NCI-H146 treated with DMSO at 0.1 percent for 48 hours (cell line): ENCODE measurements around the gene DEFB126.
"Not testable (repeated sequence)": the region's sequence is repeated elsewhere in the genome, so short reads cannot be mapped to it uniquely, and the experiment has no call there.

Experiments
- DNase-seq: peaks from one replicate; lab custom pipeline; 2025; ENCODE audit not compliant: unreplicated experiment; lab: John Stamatoyannopoulos, UW

Gene DEFB126

GRCh38 chr20:142290-142689 is at the start of gene DEFB126:
Gene DEFB126, plus strand, starts transcription at chr20:142590. Its CDS starts 39 bp downstream, at chr20:142629.
- DNase-seq = no peak

GRCh38 chr20:93641-94040 is 48.7 kb upstream of the DEFB126 start:
- DNase-seq = no peak

DNA sequence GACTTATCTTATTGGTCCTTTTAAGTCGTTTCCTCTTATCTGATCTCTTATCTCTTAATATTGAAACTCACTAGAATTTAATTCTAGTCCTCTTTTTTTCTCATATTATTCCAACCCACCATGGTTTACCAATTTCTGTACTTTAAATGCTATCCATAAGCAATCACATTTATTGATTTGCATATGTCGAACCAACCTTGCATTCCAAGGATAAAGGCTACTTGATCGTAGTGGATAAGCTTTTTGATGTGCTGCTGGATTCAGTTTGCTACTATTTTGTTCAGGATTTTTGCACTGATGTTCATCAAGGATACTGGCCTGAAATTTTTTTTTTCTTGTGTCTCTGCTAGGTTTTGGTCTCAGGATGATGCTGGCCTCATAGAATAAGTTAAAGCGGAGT is 47.2 kb upstream of the DEFB126 start:
- no peak for DNase-seq

- not testable (repeated sequence) for DNase-seq
Measured at GRCh38 chr20:97691-98090, 44.7 kb upstream of the DEFB126 start.

GRCh38 chr20:101975-102374 is 40.4 kb upstream of the DEFB126 start:
- no peak for DNase-seq

- no peak for DNase-seq
Measured at GRCh38 chr20:103456-103855, 38.9 kb upstream of the DEFB126 start.

DNA sequence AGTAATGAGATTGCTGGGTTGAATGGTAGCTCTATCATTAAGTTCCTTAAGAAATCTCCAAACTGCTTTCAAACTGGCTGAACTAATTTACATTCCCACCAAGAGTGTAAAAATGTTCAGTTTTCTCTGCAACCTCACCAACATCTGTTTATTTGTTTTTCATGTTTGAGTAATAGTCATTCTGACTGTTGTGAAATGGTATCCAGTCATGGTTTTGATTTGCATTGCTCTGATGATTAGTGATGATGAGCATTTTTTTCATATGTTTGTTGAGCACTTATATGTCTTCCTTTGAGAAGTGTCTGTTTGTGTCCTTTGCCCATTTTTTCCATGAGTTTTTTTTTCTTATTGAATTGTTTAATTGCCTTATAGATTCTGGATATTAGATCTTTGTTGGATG is 30.0 kb upstream of the DEFB126 start:
- DNase-seq = no peak

GRCh38 chr20:117518-117917 is 24.9 kb upstream of the DEFB126 start:
- DNase-seq = no peak

DNA sequence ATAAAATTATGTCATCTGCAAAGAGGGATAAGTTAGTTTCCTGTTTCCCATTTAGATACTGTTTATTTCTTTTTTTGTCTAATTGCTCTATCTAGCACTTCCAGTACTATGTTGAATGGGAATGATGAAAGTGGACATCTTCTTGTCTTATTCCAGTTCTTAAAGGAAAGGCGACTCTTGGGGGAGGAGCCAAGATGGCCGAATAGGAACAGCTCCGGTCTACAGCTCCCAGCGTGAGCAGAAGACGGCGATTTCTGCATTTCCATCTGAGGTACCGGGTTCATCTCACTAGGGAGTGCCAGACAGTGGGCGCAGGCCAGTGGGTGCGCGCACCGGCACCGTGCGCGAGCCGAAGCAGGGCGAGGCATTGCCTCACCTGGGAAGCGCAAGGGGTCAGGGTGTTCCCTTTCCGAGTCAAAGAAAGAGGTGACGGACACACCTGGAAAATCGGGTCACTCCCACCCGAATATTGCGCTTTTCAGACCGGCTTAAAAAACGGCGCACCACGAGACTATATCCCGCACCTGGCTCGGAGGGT is 12.5 kb upstream of the DEFB126 start:
- not testable (repeated sequence) for DNase-seq

DNA sequence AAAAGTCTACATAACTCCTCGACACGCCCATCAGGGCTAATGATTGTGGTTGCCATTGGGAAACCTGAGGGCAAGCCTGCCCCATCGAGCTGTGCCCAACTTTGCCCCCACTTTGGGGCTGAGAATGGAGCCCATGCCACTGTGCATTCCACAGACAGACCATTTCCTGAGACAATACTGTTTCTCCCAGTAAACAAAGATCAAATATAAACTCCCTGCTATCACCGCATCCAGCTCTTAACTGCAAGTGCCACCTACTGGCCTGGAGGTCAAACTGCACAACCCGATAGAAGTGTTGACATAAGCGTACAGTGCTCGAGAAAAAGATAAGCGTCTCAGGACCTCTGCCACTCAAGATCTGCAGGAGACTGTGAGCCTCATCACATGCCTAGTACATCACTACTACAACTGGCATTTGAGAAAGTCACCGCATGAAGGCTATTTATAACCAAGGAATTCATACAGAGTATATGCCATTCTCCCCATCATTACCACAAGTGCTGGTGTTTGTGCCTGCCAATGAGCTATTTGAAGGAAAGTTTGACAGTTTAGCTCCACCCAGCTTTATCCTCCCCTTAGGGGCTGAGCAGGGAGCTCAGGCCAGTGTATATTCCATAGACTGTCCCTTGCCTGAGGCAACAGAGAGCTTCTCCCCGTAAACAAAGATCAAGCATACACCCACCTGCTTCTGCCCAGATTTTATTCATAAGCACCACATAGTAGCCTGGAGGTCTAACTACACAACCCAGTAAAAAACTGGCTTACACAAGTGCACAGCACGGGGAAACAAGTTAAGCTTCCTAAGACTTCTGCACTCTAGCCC is 4.5 kb upstream of the DEFB126 start:
- no peak for DNase-seq

- DNase-seq = no peak
Measured at GRCh38 chr20:145877-146276, 3.5 kb downstream of the DEFB126 start.

GRCh38 chr20:152131-152530 is 9.7 kb downstream of the DEFB126 start:
- DNase-seq = no peak

DNA sequence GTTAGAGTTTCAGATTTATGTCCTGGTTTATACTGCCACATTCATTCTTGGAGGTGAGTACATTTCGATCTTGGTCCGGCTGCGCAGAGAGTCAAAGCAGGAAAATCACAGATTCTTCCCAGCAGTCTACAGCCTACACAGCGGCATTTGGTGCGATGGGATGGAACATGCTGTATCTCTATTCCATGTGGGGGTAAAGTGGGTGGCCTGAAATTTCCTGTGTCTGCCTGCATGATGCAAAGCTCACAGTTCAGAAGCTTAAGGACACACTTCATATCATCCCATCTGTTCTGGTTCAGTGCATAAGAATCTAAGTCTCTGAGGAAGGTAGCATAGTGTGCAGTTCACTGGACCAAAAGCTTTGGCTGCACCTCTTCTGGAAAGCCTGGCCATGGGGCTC is 14.8 kb downstream of the DEFB126 start, which contains the start of gene DEFB127:
Gene DEFB127 (plus strand): TSS at position 301 of the 400 bp plus-strand sequence. CDS start 91 bp downstream, at position 392.
- no peak for DNase-seq

DNA sequence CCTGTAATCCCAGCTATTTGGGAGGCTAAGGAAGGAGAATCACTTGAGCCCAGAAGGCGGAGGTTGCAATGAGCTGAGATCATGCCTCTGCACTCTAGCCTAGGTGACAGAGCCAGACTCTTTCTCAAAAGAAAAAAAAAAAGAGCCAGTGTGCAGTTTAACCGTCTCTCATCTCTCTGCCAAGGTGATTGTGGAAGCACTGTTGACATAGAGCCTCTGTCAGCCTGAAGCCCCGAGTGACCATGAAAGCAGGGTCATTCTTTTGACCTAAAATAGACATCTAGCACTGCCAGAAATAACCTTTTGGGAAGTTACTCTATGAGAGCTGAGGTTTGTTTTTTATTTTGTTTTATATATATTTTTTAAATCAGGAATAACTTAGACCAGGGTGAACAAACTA is 22.2 kb downstream of the DEFB126 start:
- no peak for DNase-seq

DNA sequence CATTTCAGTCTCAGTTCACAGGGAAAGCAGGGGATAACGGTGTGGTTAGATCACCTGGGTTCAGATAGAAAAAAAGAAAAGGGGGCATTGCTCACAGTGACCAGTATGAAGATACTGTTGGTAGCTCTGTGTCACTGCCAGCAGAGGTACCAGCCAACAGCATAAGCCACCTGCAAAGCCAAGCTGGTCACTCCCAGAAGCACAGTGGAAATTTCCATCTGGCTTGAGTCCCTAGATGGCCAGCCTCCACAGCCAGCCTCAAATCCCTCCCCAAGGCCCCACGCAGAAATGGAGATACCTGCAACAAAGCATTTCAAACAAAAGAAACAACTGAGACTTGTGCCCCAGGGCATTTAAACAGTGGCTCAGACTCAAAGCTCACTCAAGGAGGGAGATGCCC is 26.5 kb downstream of the DEFB126 start:
- no peak for DNase-seq

GRCh38 chr20:184288-184687 is 41.9 kb downstream of the DEFB126 start:
- no peak for DNase-seq

GRCh38 chr20:187733-188132 is 45.3 kb downstream of the DEFB126 start:
- DNase-seq = no peak

DNA sequence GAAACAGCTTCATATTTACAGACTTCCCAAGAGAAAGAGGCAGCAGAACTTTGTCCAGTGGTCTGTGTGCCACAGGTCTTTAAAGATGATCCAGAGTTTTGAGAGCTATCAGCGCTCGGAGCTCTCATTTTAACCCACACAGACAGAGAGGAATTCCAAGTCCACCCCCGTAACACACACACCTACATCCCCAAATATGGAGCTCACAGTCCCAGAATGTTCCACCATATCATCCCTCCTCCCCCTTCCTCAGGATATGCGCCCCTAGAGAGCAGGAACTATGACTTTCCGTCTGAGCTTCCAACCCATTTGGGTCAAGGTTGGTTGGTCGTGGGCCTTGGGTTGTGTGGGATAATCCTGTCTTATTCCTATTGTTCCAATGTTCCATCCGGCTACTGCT is 47.2 kb downstream of the DEFB126 start, which contains the start of gene DEFB128:
Gene DEFB128 (minus strand): TSS at position 101 of the 400 bp plus-strand sequence. CDS start 88 bp downstream, at position 13.
- DNase-seq = no peak
